ENCODE measurements around the gene C21orf58.

- TF ChIP-seq POLR2A (IDR thresholded peaks at IDR 0.05; ENCODE audit: low read depth, low read length) = no peak
- no peak for TF ChIP-seq TAF1 (IDR thresholded peaks at IDR 0.05; ENCODE audit: low read depth, low read length)
Observed at GRCh38 chr21:46356005-46356338, 32.3 kb upstream of the C21orf58 start.
